Trophoblast cell (in vitro differentiated cells and primary cell): ENCODE data around the gene TRAPPC1.

Experiments used
- DNase-seq, 2 donors: peaks; one replicate each; pipeline ENCODE4 v3.0.0-alpha.2; 2016
- H2AFZ ChIP-seq: 2 replicates; pipeline ENCODE4 v1.6.1; 2013; ENCODE audit warnings: low read length, moderate library complexity, mild to moderate bottlenecking; ENCODE audit not compliant: insufficient read depth, poor library complexity
- H2AK5ac ChIP-seq: 2 replicates; pipeline ENCODE4 v1.6.1; 2013; ENCODE audit warnings: mild to moderate bottlenecking, low read length
- H2BK120ac ChIP-seq: 2 replicates; pipeline ENCODE4 v1.6.1; 2013; ENCODE audit warnings: low read length, mild to moderate bottlenecking, moderate library complexity; ENCODE audit not compliant: insufficient read depth, poor library complexity
- H2BK12ac ChIP-seq: 2 replicates; pipeline ENCODE4 v1.6.1; 2013; ENCODE audit warnings: mild to moderate bottlenecking, low read length, moderate library complexity
- H2BK5ac ChIP-seq: 2 replicates; pipeline ENCODE4 v1.6.1; 2013; ENCODE audit warnings: low read length, low read depth, moderate library complexity, mild to moderate bottlenecking; ENCODE audit not compliant: poor library complexity
- H3K14ac ChIP-seq: 2 replicates; pipeline ENCODE4 v1.6.1; 2013; ENCODE audit warnings: mild to moderate bottlenecking, low read length
- H3K18ac ChIP-seq: 2 replicates; pipeline ENCODE4 v1.6.1; 2013; ENCODE audit warnings: mild to moderate bottlenecking, low read length
- H3K23ac ChIP-seq: 2 replicates; pipeline ENCODE4 v1.6.1; 2013; ENCODE audit warnings: low read length
- H3K27ac ChIP-seq: 2 replicates; pipeline ENCODE4 v1.5.1; 2013; ENCODE audit warnings: low read depth, mild to moderate bottlenecking, inconsistent platforms, low read length, moderate library complexity
- H3K27me3 ChIP-seq: 2 replicates; pipeline ENCODE4 v1.6.1; 2013; ENCODE audit warnings: inconsistent platforms, mild to moderate bottlenecking, low read length, moderate library complexity; ENCODE audit not compliant: insufficient read depth
- H3K36me3 ChIP-seq, 2 experiments: 1 replicate in 1 of 2; 2 replicates in 1 of 2; pipeline ENCODE4 v1.6.1; 2013; ENCODE audit warnings: low read length in 2 of 2, mild to moderate bottlenecking in 2 of 2, moderate library complexity in 1 of 2; ENCODE audit not compliant: insufficient read depth in 2 of 2, control insufficient read depth in 1 of 2
- H3K4ac ChIP-seq: 2 replicates; pipeline ENCODE4 v1.6.1; 2013; ENCODE audit warnings: low read depth, mild to moderate bottlenecking, low read length, moderate library complexity
- H3K4me1 ChIP-seq, 2 experiments: 1 replicate in 1 of 2; 2 replicates in 1 of 2; pipeline ENCODE4 v1.6.1; 2013; ENCODE audit warnings: low read length in 2 of 2, mild to moderate bottlenecking in 2 of 2, moderate library complexity in 1 of 2; ENCODE audit not compliant: insufficient read depth in 2 of 2, control insufficient read depth in 1 of 2
- H3K4me2 ChIP-seq: 2 replicates; pipeline ENCODE4 v1.6.1; 2013; ENCODE audit warnings: inconsistent platforms, mild to moderate bottlenecking, low read length, moderate library complexity
- H3K4me3 ChIP-seq: 2 replicates; pipeline ENCODE4 v1.5.1; 2013; ENCODE audit warnings: mild to moderate bottlenecking, low read depth, low read length, inconsistent platforms
- H3K79me1 ChIP-seq: one replicate; pipeline ENCODE4 v1.6.1; 2013; ENCODE audit warnings: low read length
- H3K79me2 ChIP-seq: 2 replicates; pipeline ENCODE4 v1.6.1; 2013; ENCODE audit warnings: low read length, mild to moderate bottlenecking; ENCODE audit not compliant: control insufficient read depth, insufficient read depth, poor library complexity
- H3K9ac ChIP-seq: 2 replicates; pipeline ENCODE4 v1.6.1; 2013; ENCODE audit warnings: mild to moderate bottlenecking, low read length
- H3K9me3 ChIP-seq: 2 replicates; pipeline ENCODE4 v1.6.1; 2013; ENCODE audit warnings: low read depth, mild to moderate bottlenecking, control low read depth, inconsistent platforms, low read length; ENCODE audit not compliant: insufficient read depth
- H4K12ac ChIP-seq: 2 replicates; pipeline ENCODE4 v1.6.1; 2013; ENCODE audit warnings: low read depth, mild to moderate bottlenecking, low read length, moderate library complexity
- H4K8ac ChIP-seq: 2 replicates; pipeline ENCODE4 v1.6.1; 2013; ENCODE audit warnings: low read depth, mild to moderate bottlenecking, low read length, moderate library complexity
- H4K91ac ChIP-seq: one replicate; pipeline ENCODE4 v1.6.1; 2013; ENCODE audit warnings: low read depth, mild to moderate bottlenecking, low read length, moderate library complexity
- WGBS: extraction: QIAGEN DNeasy Blood & Tissue Kit; methylation state at CpG from one replicate; pipeline ENCODE4 v1.1.7; 2013; ENCODE audit warnings: missing lambda C conversion rate; ENCODE audit not compliant: insufficient read length, insufficient coverage; ENCODE audit errors: extremely low coverage; 5-methylcytosine and 5-hydroxymethylcytosine counted together

TRAPPC1 gene

GRCh38 chr17:7922845-7923628, 8.7 kb downstream of the TRAPPC1 start:
- no peak overlapping the region for H3K23ac ChIP-seq
- H3K4ac ChIP-seq = no peak overlapping the region
- no peak overlapping the region for H2BK120ac ChIP-seq
- no peak overlapping the region for H3K27ac ChIP-seq
- H3K36me3 ChIP-seq = no peaks in the 10 kb centered on the region
- H2BK5ac ChIP-seq = no peak overlapping the region
- no peak overlapping the region for H2BK12ac ChIP-seq
- no CpG with 5 or more reads among the region's 45 CpGs for WGBS
- peak overlapping the region; percentile 68 for H3K4me2 ChIP-seq
- H3K4me1 ChIP-seq = peaks cover 0 to 10% of the 10 kb centered on the region in 2 experiments
- H3K27me3 ChIP-seq = peaks cover 3% of the 10 kb centered on the region
- H4K91ac ChIP-seq = peak overlapping the region; percentile 51
- H3K4me3 ChIP-seq = peak overlapping the region; percentile 23
- DNase-seq = peak; percentile 46 to 75
- H2AK5ac ChIP-seq = no peak overlapping the region
- peak overlapping the region; percentile 4 for H3K14ac ChIP-seq
- no peak overlapping the region for H3K9ac ChIP-seq
- H3K9me3 ChIP-seq = no peaks in the 10 kb centered on the region
- peak overlapping the region; percentile 90 for H4K8ac ChIP-seq
- peak overlapping the region; percentile 2 for H3K18ac ChIP-seq
- H3K79me2 ChIP-seq = no peaks in the 10 kb centered on the region
- peaks cover 5% of the 10 kb centered on the region for H3K79me1 ChIP-seq
- H2AFZ ChIP-seq = peak overlapping the region; percentile 69
- peak overlapping the region; percentile 50 for H4K12ac ChIP-seq

GRCh38 chr17:7922269-7922844, 9.4 kb downstream of the TRAPPC1 start:
- H2BK120ac ChIP-seq = no peak overlapping the region
- peak overlapping the region; percentile 90 for H4K8ac ChIP-seq
- H3K79me2 ChIP-seq = no peaks in the 10 kb centered on the region
- H3K4ac ChIP-seq = no peak overlapping the region
- peak overlapping the region; percentile 51 for H4K91ac ChIP-seq
- H3K9ac ChIP-seq = no peak overlapping the region
- no peaks in the 10 kb centered on the region for H3K9me3 ChIP-seq
- no peak overlapping the region for H3K4me3 ChIP-seq
- no peak overlapping the region for H3K14ac ChIP-seq
- H4K12ac ChIP-seq = peak overlapping the region; percentile 50
- DNase-seq = no peak
- H3K23ac ChIP-seq = no peak overlapping the region
- peaks cover 3% of the 10 kb centered on the region for H3K27me3 ChIP-seq
- no peak overlapping the region for H3K18ac ChIP-seq
- no CpG with 5 or more reads among the region's 16 CpGs for WGBS
- no peak overlapping the region for H2BK5ac ChIP-seq
- peak overlapping the region; percentile 43 for H2BK12ac ChIP-seq
- H2AFZ ChIP-seq = peak overlapping the region; percentile 69
- H3K4me2 ChIP-seq = peak overlapping the region; percentile 68
- H3K36me3 ChIP-seq = no peaks in the 10 kb centered on the region
- H3K79me1 ChIP-seq = peaks cover 5% of the 10 kb centered on the region
- no peak overlapping the region for H3K27ac ChIP-seq
- H2AK5ac ChIP-seq = peak overlapping the region; percentile 39
- peaks cover 0 to 10% of the 10 kb centered on the region in 2 experiments for H3K4me1 ChIP-seq

- Histone ChIP-seq H2BK5ac (no peak overlapping the region), H3K9ac (no peak overlapping the region), H3K4me1 (peaks cover 9 to 14% of the 10 kb centered on the region in 2 experiments), H3K36me3 (peaks cover 2 to 4% of the 10 kb centered on the region in 2 experiments), H4K12ac (no peak overlapping the region), H3K14ac (no peak overlapping the region), H2BK12ac (no peak overlapping the region), H3K27ac (no peak overlapping the region), H3K4me3 (no peak overlapping the region), H3K9me3 (no peaks in the 10 kb centered on the region), H4K8ac (no peak overlapping the region), H3K18ac (no peak overlapping the region), H2AK5ac (no peak overlapping the region), H2BK120ac (no peak overlapping the region), H3K4me2 (no peak overlapping the region), H3K4ac (no peak overlapping the region), H3K79me1 (peaks cover 6% of the 10 kb centered on the region), H3K79me2 (peaks cover 2% of the 10 kb centered on the region), H4K91ac (no peak overlapping the region), H3K27me3 (peaks cover 3% of the 10 kb centered on the region), H2AFZ (no peak overlapping the region), H3K23ac (no peak overlapping the region)
- no CpG with 5 or more reads among the region's 2 CpGs for WGBS
- DNase-seq = peak; percentile 13 to 27
Measured at GRCh38 chr17:7916808-7917207, 14.9 kb downstream of the TRAPPC1 start.

- Histone ChIP-seq H2AK5ac (no peak overlapping the region), H3K14ac (no peak overlapping the region), H4K12ac (no peak overlapping the region), H4K91ac (peak overlapping the region; percentile 42), H3K4me2 (peak overlapping the region; percentile 65), H4K8ac (peak overlapping the region; percentile 83), H3K18ac (no peak overlapping the region), H3K79me2 (peaks cover 2% of the 10 kb centered on the region), H3K36me3 (peaks cover 7 to 9% of the 10 kb centered on the region in 2 experiments), H2AFZ (peak overlapping the region; percentile 27), H3K27me3 (peaks cover 3% of the 10 kb centered on the region), H3K23ac (no peak overlapping the region), H3K79me1 (peaks cover 6% of the 10 kb centered on the region), H2BK12ac (no peak overlapping the region), H3K9ac (no peak overlapping the region), H2BK120ac (no peak overlapping the region), H2BK5ac (no peak overlapping the region), H3K27ac (no peak overlapping the region), H3K4ac (no peak overlapping the region), H3K9me3 (no peaks in the 10 kb centered on the region), H3K4me1 (peaks cover 9 to 14% of the 10 kb centered on the region in 2 experiments), H3K4me3 (no peak overlapping the region)
- DNase-seq = no peak
- WGBS = no CpG with 5 or more reads among the region's 15 CpGs
Measured at GRCh38 chr17:7916385-7916682, 15.4 kb downstream of the TRAPPC1 start.
